Thymus (tissue), 14 donors: ENCODE results near the gene DCAKD. TPM values are rescaled to one million over a fixed set of nuclear protein-coding genes. Genes with fewer than 3 reads are reported as not detected.

Experiments used
- DNase-seq, 9 donors: peaks; one replicate each; pipeline ENCODE4 v3.0.0-alpha.2; 2013; ENCODE audit warnings: low spot score in 9 of 9, low read depth in 6 of 9, missing footprints in 1 of 9
- H3K27ac ChIP-seq, 2 donors: one replicate each; pipeline ENCODE4 v1.5.1; 2013; ENCODE audit warnings: control low read depth in 1 of 2, low read depth in 1 of 2, low read length in 1 of 2, mild to moderate bottlenecking in 1 of 2, moderate library complexity in 1 of 2
- H3K27me3 ChIP-seq, 2 donors: one replicate each; pipeline ENCODE4 v1.5.1; 2013; ENCODE audit warnings: low read length in 1 of 2; ENCODE audit not compliant: control insufficient read depth in 2 of 2, insufficient read depth in 1 of 2
- H3K36me3 ChIP-seq, 2 donors: one replicate each; pipeline ENCODE4 v1.5.1; 2013; ENCODE audit warnings: low read length in 1 of 2, mild to moderate bottlenecking in 1 of 2, moderate library complexity in 1 of 2; ENCODE audit not compliant: control insufficient read depth in 2 of 2, insufficient read depth in 2 of 2
- H3K4me1 ChIP-seq, 2 donors: one replicate each; pipeline ENCODE4 v1.5.1; 2013; ENCODE audit warnings: low read length in 2 of 2; ENCODE audit not compliant: control insufficient read depth in 2 of 2, insufficient read depth in 2 of 2
- H3K4me3 ChIP-seq, 2 donors: one replicate each; pipeline ENCODE4 v1.5.1; 2013; ENCODE audit warnings: low read length in 2 of 2, control low read depth in 1 of 2, mild to moderate bottlenecking in 1 of 2
- H3K9me3 ChIP-seq, 2 donors: one replicate each; pipeline ENCODE4 v1.5.1; 2013; ENCODE audit warnings: low read length in 1 of 2, mild to moderate bottlenecking in 1 of 2; ENCODE audit not compliant: control insufficient read depth in 2 of 2, insufficient read depth in 1 of 2
- WGBS: extraction: QIAGEN DNeasy Blood & Tissue Kit; methylation state at CpG from one replicate; pipeline ENCODE4 v1.1.7; 2013; 5-methylcytosine and 5-hydroxymethylcytosine counted together
- long read RNA-seq, 10 donors: transcript quantifications; one replicate each; lab custom pipeline, GENCODE V29; 2026
- polyA plus RNA-seq: library from polyadenylated mRNA; stranded (reverse); fragments of 200-250 nt; gene quantifications from one replicate; pipeline ENCODE4 v1.2.3, GENCODE V29; 2013
- total RNA-seq: library from RNA; stranded (reverse); fragments of 120-200 nt; gene quantifications from one replicate; pipeline ENCODE4 v1.2.4, GENCODE V29; 2013
- donor health status: healthy.

The DCAKD gene
- total RNA-seq (26.7 TPM), polyA plus RNA-seq (24.7 TPM)
- long read RNA-seq, donor 1, partial matches to known transcripts, result 0 of 1 reads
- long read RNA-seq, donor 1, other reads (novel, unspliced or antisense), result 0 of 1 reads
- long read RNA-seq, donor 2, result 0 reads
- long read RNA-seq, donor 3, transcript DCAKD-202 (5 exons, 2,030 nt), result major isoform, 7 of 15 reads
- long read RNA-seq, donor 3, partial matches to known transcripts, result 0 of 15 reads
- long read RNA-seq, donor 3, other reads (novel, unspliced or antisense), result 0 of 15 reads
- long read RNA-seq, donor 4, partial matches to known transcripts, result 0 of 4 reads
- long read RNA-seq, donor 4, other reads (novel, unspliced or antisense), result 0 of 4 reads
- long read RNA-seq, donor 5, partial matches to known transcripts, result 0 of 7 reads
- long read RNA-seq, donor 5, other reads (novel, unspliced or antisense), result 0 of 7 reads
- long read RNA-seq, donor 6, partial matches to known transcripts, result 0 of 12 reads
- long read RNA-seq, donor 6, other reads (novel, unspliced or antisense), result 0 of 12 reads
- long read RNA-seq, donor 7, partial matches to known transcripts, result 0 of 8 reads
- long read RNA-seq, donor 7, other reads (novel, unspliced or antisense), result 0 of 8 reads
- long read RNA-seq, donor 8, partial matches to known transcripts, result 0 of 3 reads
- long read RNA-seq, donor 8, other reads (novel, unspliced or antisense), result 0 of 3 reads
- long read RNA-seq, donor 9, partial matches to known transcripts, result 0 of 6 reads
- long read RNA-seq, donor 9, other reads (novel, unspliced or antisense), result 0 of 6 reads
- long read RNA-seq, donor 10, partial matches to known transcripts, result 0 of 6 reads
- long read RNA-seq, donor 10, other reads (novel, unspliced or antisense), result 0 of 6 reads

- Histone ChIP-seq H3K9me3 (no peaks in the 10 kb centered on the region), H3K27ac (peak within 1 kb of the TSS; percentile 93 to 97), H3K4me3 (peak within 1 kb of the TSS; percentile 71 to 86), H3K4me1 (peaks cover 9 to 21% of the 10 kb centered on the region in 2 donors), H3K36me3 (peaks cover 0 to 4% of the 10 kb centered on the region in 2 donors), H3K27me3 (no peaks in the 10 kb centered on the region)
- WGBS, result under 1% methylated on average over 56 of the region's 56 CpGs
- peak; percentile 50 to 90 (median 77) for DNase-seq
Observed at GRCh38 chr17:45051060-45051719, at the start of gene DCAKD. Gene DCAKD, minus strand, starts transcription at chr17:45051632. Its CDS starts 16,747 bp downstream, at chr17:45034885.

GRCh38 chr17:45098869-45099616 is 47.6 kb upstream of the DCAKD start:
- no peaks in the 10 kb centered on the region for H3K9me3 ChIP-seq
- H3K4me3 ChIP-seq, result no peak overlapping the region
- H3K27ac ChIP-seq, result peak overlapping the region in 1 of 2 donors; percentile 66
- H3K27me3 ChIP-seq, result no peaks in the 10 kb centered on the region
- H3K36me3 ChIP-seq, result peaks cover 81 to 87% of the 10 kb centered on the region in 2 donors
- WGBS, result 69% methylated on average over 9 of the region's 9 CpGs
- peaks cover 0 to 10% of the 10 kb centered on the region in 2 donors for H3K4me1 ChIP-seq
- peak; percentile 34 to 76 (median 58) for DNase-seq

GRCh38 chr17:45098081-45098868 is 46.8 kb upstream of the DCAKD start:
- WGBS, result 98% methylated on average over 13 of the region's 13 CpGs
- peaks cover 0 to 10% of the 10 kb centered on the region in 2 donors for H3K4me1 ChIP-seq
- H3K4me3 ChIP-seq, result no peak overlapping the region
- H3K9me3 ChIP-seq, result no peaks in the 10 kb centered on the region
- H3K27ac ChIP-seq, result peak overlapping the region; percentile 61 to 66
- peaks cover 81 to 87% of the 10 kb centered on the region in 2 donors for H3K36me3 ChIP-seq
- no peaks in the 10 kb centered on the region for H3K27me3 ChIP-seq
- no peak for DNase-seq

- no peak overlapping the region for H3K4me3 ChIP-seq
- no peak overlapping the region for H3K27ac ChIP-seq
- H3K27me3 ChIP-seq, result no peaks in the 10 kb centered on the region
- peaks cover 79 to 87% of the 10 kb centered on the region in 2 donors for H3K36me3 ChIP-seq
- H3K4me1 ChIP-seq, result peaks cover 0 to 10% of the 10 kb centered on the region in 2 donors
- no peak for DNase-seq
- no peaks in the 10 kb centered on the region for H3K9me3 ChIP-seq
- WGBS, result 98% methylated on average over 11 of the region's 11 CpGs
Observed at GRCh38 chr17:45096926-45097325, 45.5 kb upstream of the DCAKD start.

- WGBS, result 88% methylated on average over 3 of the region's 3 CpGs
- peaks cover 0 to 10% of the 10 kb centered on the region in 2 donors for H3K4me1 ChIP-seq
- H3K27ac ChIP-seq, result no peak overlapping the region
- H3K36me3 ChIP-seq, result peaks cover 79 to 87% of the 10 kb centered on the region in 2 donors
- no peaks in the 10 kb centered on the region for H3K27me3 ChIP-seq
- no peak overlapping the region for H3K4me3 ChIP-seq
- peak in 3 of 9 donors; percentile 13 to 39 (median 17) for DNase-seq
- H3K9me3 ChIP-seq, result no peaks in the 10 kb centered on the region
Observed at GRCh38 chr17:45096141-45096540, 44.7 kb upstream of the DCAKD start.

GRCh38 chr17:45093444-45094110 is 42.1 kb upstream of the DCAKD start:
- Histone ChIP-seq H3K4me3 (no peak overlapping the region), H3K27me3 (no peaks in the 10 kb centered on the region), H3K9me3 (no peaks in the 10 kb centered on the region), H3K27ac (peak overlapping the region in 1 of 2 donors; percentile 32), H3K4me1 (peaks cover 0 to 5% of the 10 kb centered on the region in 2 donors), H3K36me3 (peaks cover 92 to 94% of the 10 kb centered on the region in 2 donors)
- WGBS, result 91% methylated on average over 13 of the region's 13 CpGs
- no peak for DNase-seq

- Histone ChIP-seq H3K4me1 (peaks cover 0 to 2% of the 10 kb centered on the region in 2 donors), H3K4me3 (no peak overlapping the region), H3K27me3 (no peaks in the 10 kb centered on the region), H3K27ac (peak overlapping the region in 1 of 2 donors; percentile 42), H3K9me3 (no peaks in the 10 kb centered on the region), H3K36me3 (peaks cover 92 to 94% of the 10 kb centered on the region in 2 donors)
- DNase-seq, result no peak
- WGBS, result 96% methylated on average over 6 of the region's 6 CpGs
Observed at GRCh38 chr17:45092911-45093430, 41.5 kb upstream of the DCAKD start.
